ENCODE results near the gene ADGRB2.

Gene ADGRB2

GRCh38 chr1:31799895-31800673, 35.9 kb upstream of the ADGRB2 start:
- no peak for TF ChIP-seq CTCF (IDR thresholded peaks at IDR 0.05; ENCODE audit: insufficient read depth, low read length, missing control alignments)
- ChIA-PET CTCF (interaction anchor here (1.0 to 6.4 kb wide), 7 partner anchors 11 to 263 kb away, joined by 3 to 63 read pairs (median 11); partner anchors contain the start of gene SPOCD1), POLR2A (interaction anchor here (1.3 to 2.4 kb wide), 3 partner anchors 10 to 164 kb away, joined by 4 to 15 read pairs (median 8); no protein-coding TSS in a partner anchor)
- DNase-seq (ENCODE audit: low read depth, low spot score) = no peak
- no peak overlapping the region for H3K4me3 ChIP-seq (ENCODE audit: low read depth, low read length)

GRCh38 chr1:31799196-31799894, 35.2 kb upstream of the ADGRB2 start:
- ChIA-PET CTCF (interaction anchor here (1.0 to 6.4 kb wide), 6 partner anchors 10 to 164 kb away, joined by 3 to 63 read pairs (median 25); partner anchors contain the start of gene SPOCD1), POLR2A (interaction anchor here (1.3 to 2.4 kb wide), 4 partner anchors 10 to 165 kb away, joined by 4 to 15 read pairs (median 6); partner anchors contain the start of gene PTP4A2)
- peak overlapping the region; percentile 93 for H3K4me3 ChIP-seq (ENCODE audit: low read depth, low read length)
- no peak for TF ChIP-seq CTCF (IDR thresholded peaks at IDR 0.05; ENCODE audit: insufficient read depth, low read length, missing control alignments)
- no peak for DNase-seq (ENCODE audit: low read depth, low spot score)

DNA sequence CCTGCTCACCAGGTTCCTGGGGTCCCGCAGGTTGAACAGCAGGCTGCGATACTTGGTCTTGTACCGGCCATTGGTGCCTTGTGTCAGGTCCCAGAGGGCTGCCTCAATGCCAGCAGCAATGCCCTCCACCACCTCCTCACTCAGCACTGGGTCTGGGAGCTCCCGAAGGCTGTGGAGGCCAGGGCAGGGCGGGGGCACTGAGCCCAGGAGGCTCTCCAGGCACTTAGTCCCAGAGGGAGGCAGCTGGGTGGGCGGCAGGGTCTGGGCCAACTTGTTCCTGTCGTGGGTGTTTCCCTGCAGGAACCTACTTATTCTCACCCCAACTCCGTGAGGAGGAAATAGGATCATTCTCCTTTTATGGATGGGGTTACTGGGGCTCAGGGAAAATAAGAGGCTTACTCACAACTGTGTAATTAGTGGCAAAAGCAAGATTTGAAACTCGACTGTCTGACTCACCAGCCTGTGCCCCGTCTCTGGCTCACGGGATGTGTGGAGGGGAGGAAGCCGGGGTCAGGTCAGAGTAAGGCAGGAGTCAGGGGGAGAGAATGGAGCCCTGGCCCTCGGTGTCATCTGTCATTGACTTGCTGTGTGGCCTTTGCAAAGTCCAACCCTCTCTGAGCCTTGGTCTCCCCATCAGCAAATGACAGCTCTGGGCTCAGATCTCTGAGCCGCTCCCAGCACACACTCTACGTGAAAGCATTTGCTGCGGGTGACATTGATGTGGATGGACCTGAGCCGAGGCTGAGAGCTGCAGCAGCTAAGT, 34.5 kb upstream of the ADGRB2 start:
- ChIA-PET POLR2A (interaction anchor here (0.7 to 2.4 kb wide), 7 partner anchors 9 to 166 kb away, joined by 3 to 15 read pairs (median 4); partner anchors contain the start of genes PEF1 and PTP4A2), CTCF (interaction anchor here (1.1 to 6.4 kb wide), 8 partner anchors 10 to 165 kb away, joined by 3 to 63 read pairs (median 9); partner anchors contain the start of gene SPOCD1)
- TF ChIP-seq CTCF (IDR thresholded peaks at IDR 0.05; ENCODE audit: insufficient read depth, low read length, missing control alignments) = no peak
- H3K4me3 ChIP-seq (ENCODE audit: low read depth, low read length) = peak overlapping the region; percentile 93
- DNase-seq (ENCODE audit: low read depth, low spot score) = peak; percentile 81

DNA sequence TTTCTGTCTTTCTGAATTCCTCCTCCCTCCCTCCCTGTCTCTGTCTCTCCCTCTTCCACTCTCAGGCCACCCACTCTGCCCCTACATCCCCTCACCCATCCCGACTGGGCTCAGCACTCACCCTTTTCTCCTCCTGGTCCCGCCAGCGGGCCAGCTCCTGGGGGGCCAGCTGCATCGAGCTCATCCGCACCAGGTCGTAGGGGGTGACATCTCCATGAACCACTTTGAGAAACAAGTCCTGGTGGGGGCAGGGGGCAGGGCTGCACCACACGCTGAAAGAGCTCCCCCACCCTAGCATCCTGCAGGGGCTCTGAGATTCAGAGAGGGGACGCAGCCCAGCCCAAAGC, 33.9 kb upstream of the ADGRB2 start:
- DNase-seq (ENCODE audit: low read depth, low spot score) = no peak
- peak overlapping the region; percentile 93 for H3K4me3 ChIP-seq (ENCODE audit: low read depth, low read length)
- CTCF ChIA-PET = interaction anchor here (1.1 to 6.1 kb wide), 6 partner anchors 9 to 165 kb away, joined by 3 to 63 read pairs (median 6); partner anchors contain the start of gene SPOCD1
- POLR2A ChIA-PET = interaction anchor here (0.7 to 2.4 kb wide), 7 partner anchors 8 to 215 kb away, joined by 3 to 15 read pairs (median 4); partner anchors contain the start of genes KHDRBS1, PEF1 and PTP4A2
- TF ChIP-seq CTCF (IDR thresholded peaks at IDR 0.05; ENCODE audit: insufficient read depth, low read length, missing control alignments) = no peak

DNA sequence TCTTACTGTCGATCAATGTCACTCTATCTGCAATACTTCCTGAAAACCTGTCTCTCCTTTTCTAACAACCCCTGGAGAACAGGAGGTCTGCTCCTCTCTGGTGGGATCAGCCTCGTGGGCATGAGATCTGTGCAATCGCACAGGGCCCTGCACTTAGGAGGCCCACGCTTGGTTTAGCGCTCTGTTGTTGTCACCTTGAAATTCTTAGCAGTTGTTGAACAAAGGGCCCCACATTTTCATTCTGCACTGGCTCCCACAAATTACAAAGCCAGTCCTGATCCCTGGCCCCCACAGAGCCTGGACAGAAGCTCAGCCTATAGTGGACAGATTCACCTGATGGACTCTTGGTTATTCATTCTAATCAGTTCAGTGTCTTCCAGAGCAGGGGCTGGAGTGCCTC, 33.1 kb upstream of the ADGRB2 start:
- CTCF ChIA-PET = interaction anchor here (0.7 to 6.1 kb wide), 8 partner anchors 8 to 266 kb away, joined by 3 to 63 read pairs (median 4); partner anchors contain the start of genes PTP4A2 and SPOCD1
- H3K4me3 ChIP-seq (ENCODE audit: low read depth, low read length) = peak overlapping the region; percentile 93
- TF ChIP-seq CTCF (IDR thresholded peaks at IDR 0.05; ENCODE audit: insufficient read depth, low read length, missing control alignments) = no peak
- POLR2A ChIA-PET = interaction anchor here (0.8 kb wide), 1 partner anchor 216 kb away, joined by 3 read pairs; the partner anchor contains the start of gene KHDRBS1
- DNase-seq (ENCODE audit: low read depth, low spot score) = no peak
